GM19351 (cell line): ENCODE data around the gene CDKN2AIP.
A peak's percentile ranks its signal among the peaks of the same experiment; 100 is the strongest.
"Not testable (repeated sequence)": the region's sequence is repeated elsewhere in the genome, so short reads cannot be mapped to it uniquely, and the experiment has no call there.

Experiments
- ATAC-seq: cut with Tn5 transposase; IDR thresholded peaks from one replicate; pipeline ENCODE4 v1.9.1; 2021; ENCODE audit warnings: mild to moderate bottlenecking, moderate library complexity; ENCODE audit not compliant: unreplicated experiment

The CDKN2AIP gene

GRCh38 chr4:183447646-183448045, 3.2 kb downstream of the CDKN2AIP start:
- no peak for ATAC-seq

DNA sequence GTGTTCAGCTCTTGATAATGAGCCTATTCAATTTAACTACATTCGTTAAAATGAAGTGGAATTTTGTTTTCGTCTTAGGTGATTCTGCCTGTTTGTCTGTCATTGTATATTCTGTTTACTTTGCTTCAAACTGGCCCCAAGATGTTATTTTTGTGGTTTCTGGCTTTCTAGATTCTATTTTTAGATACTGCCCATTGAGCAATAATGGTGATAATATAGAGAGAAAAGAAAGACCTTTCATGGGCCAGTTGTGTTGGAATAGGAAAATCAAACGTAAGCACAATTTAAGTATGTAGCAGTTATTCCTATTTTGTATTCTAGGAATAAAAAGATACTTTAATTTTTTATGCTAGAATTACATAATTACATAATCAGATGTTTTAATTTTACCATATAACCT, 4.0 kb downstream of the CDKN2AIP start:
- no peak for ATAC-seq

GRCh38 chr4:183449193-183449882, 4.9 kb downstream of the CDKN2AIP start:
- no peak for ATAC-seq

DNA sequence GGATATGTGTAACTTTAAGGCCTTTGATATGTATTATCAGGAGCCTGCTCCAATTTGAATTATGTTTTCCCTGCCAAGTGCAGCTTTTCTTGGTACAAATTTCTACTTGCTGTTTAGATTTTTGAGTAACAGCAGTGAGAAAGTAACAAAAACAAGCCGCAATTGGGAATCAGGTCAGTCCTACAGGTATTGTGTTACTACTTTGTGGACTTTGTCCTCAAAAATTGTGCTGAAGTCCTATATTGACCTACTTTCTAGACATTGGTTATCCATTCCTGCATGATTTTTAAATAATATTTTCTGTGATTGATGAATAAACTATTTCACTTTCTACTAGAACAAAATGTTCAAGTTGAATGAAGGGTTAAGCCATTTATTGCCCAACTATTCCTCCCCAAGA, 5.7 kb downstream of the CDKN2AIP start:
- ATAC-seq, result no peak

GRCh38 chr4:183455431-183456195, 11.2 kb downstream of the CDKN2AIP start:
- no peak for ATAC-seq

DNA sequence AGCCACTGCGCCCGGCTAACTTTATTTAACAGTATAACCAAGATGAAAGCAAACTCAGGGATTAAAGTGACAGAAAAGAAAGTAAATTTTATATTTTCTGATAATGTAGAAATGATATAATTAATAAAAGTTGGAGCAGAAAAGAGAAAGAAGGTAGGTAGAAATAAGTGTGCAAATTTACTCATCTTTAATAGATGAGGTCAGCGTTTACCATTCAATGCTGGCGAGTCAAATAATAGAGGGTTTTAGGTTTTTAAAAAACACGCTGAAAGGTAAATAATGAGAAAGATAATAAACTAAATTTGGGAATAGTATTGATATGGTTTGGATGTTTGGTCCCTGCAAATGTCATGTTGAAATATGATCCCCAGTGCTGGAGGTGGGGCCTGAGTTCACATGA, 13.6 kb downstream of the CDKN2AIP start:
- ATAC-seq, result no peak

GRCh38 chr4:183463903-183464619, 19.6 kb downstream of the CDKN2AIP start:
- not testable (repeated sequence) for ATAC-seq

DNA sequence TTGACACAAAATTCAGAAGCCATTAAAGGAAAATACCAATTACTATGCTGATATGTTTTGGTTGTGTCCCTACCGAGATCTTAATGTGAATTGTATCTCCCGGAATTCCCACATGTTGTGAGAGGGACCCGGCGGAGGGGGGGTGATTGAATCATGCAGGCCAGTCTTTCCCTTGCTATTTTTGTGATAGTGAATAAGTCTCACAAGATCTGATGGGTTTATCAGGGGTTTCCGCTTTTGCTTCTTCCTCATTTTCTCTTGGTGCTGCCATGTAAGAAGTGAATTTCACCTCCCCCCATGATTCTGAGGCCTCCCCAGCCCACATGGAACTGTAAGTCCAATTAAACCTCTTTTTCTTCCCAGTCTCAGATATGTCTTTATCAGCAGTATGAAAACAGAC, 21.4 kb downstream of the CDKN2AIP start:
- not testable (repeated sequence) for ATAC-seq

GRCh38 chr4:183467246-183467645, 22.8 kb downstream of the CDKN2AIP start:
- no peak for ATAC-seq

DNA sequence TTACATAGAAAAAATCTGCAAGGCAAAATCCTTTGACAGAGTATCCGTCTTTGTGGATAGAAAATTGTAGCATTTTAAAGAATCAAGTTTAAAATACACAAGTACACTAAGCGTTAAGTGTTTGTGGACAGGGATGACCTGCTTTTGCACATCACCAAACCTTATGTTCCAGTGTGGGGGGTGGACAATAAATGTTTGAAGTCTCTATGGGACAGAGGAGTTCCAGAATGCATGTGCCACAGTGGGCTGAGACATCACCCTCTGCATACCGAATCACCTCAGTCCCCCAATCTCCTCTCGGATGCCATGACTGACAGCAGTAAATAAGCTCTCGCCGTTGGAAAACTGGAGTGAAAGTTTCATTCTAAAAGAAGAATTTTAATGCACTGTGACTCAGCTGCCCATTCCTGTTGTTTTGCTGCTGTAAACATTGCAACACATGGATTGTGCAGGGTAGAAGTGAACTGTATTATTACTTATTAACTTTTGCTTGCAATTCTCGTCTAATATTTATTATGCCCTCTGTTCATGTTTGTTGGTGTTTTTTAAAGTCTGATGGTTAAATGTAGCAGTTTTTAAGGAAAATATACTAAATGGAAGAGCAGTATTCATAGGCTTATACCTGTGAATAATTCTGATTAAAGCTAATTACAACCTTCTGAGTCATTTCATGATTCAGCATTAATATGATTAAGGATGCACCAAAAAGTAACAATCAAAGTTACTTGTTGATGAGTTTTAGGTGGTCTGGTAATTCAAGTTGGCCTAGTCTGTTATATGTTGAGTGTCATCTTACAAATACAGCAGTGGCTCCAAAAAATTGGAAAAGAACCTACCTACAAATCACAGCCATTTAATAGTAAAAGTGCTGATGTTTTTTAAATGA, 24.0 kb downstream of the CDKN2AIP start:
- no peak for ATAC-seq

DNA sequence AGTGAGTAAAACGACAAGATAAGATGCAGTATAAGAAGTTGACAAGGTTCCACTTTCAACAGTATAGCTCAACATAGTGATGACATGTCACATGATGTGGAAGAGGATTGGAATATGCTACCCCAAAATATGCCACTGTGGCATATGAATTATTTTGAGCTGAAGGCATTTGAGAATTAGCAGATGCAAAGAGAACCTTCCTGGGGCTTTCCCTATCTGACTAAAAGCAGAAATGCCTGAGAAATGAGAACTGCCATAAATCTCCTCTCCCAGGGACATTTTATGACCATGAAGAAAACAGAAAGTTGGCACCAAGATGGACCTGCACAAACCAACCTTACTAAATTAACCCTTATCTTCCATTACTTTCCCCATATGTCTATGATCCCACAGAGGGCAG, 24.8 kb downstream of the CDKN2AIP start:
- ATAC-seq, result no peak

- ATAC-seq, result no peak
These were observed 25.5 kb downstream of the CDKN2AIP start for GRCh38 chr4:183469936-183470335.

DNA sequence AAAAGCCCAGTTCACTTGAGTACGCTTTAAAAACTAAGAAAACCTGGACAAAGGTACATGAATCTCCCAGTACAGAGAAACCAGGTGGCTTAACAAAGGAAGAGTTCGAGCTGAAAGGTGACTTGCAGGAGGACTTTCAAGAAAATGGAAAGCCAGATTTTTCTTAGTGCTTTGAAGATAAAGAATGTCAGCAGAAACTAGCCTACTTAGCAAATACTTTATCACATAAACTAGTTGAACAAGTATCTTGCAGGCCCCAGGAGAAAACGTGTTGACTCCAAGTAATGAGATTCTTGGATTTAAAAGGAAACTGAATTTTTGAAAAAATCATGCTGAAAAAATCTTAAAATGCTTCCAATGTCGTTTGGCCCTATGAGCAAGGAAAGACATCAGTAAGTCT, 26.4 kb downstream of the CDKN2AIP start:
- ATAC-seq, result no peak

DNA sequence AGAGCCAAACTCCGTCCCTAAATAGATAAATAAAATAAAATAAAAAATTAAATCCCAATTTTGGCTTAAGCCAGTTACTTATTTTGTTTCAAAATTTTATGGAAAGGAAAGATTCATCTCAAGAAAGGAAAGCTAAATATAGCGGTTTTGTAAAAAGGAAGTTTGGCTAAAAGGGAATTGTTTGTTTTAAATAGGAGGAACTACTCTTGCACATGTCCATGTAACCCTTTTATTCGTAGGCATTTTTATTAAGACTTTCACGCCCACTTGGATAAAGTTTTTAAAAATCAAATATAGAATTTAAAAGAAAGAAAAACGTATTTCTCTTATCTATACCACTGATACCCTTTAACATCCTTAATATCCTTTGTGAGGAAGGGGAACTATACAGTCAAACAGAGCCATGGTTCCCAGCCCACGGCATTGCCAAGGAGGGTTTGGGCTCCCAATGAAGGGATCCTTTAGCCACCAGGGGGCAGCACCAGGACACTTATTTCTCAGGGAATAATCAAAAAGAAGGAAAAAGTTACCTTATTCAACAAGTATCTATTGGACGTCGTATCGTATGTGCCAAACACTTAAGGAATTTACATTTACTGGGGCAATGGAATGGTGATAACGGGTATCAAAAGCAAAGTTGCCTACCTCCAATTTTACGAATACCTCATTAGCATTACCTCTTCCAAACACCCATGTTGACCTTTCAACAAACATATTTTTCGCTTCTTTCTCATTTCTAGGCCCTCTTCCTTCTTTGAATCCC, 27.7 kb downstream of the CDKN2AIP start:
- ATAC-seq, result peak; percentile 89

- no peak for ATAC-seq
These were observed 33.7 kb downstream of the CDKN2AIP start for GRCh38 chr4:183478123-183478522.

DNA sequence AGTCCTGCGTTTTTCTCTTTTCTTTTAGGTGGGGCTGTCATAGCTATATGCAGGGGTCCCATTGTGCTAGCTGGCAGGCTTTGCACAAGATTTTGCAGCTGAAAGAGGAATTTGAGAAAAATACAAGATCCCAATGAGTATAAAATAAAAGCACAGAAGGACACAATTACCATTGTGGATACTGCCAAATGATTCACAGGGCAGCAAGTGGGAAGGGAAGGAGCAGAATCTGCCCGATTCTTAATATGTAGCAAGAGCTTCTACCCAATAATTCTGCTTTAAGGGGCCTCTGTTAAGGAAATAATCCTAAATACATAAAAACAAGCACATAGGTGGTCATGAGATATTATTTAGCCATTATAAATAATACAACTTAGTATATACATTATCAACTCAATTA, 34.5 kb downstream of the CDKN2AIP start:
- ATAC-seq, result no peak

GRCh38 chr4:183482515-183483095, 38.2 kb downstream of the CDKN2AIP start:
- ATAC-seq, result not testable (repeated sequence)

GRCh38 chr4:183483997-183484396, 39.6 kb downstream of the CDKN2AIP start:
- no peak for ATAC-seq

GRCh38 chr4:183485411-183486160, 41.1 kb downstream of the CDKN2AIP start:
- ATAC-seq, result no peak
